Myometrial cell (primary cell): ENCODE results near the gene POGZ. TPM values are rescaled to one million over a fixed set of nuclear protein-coding genes. Genes with fewer than 3 reads are reported as not detected.

ENCODE experiments used
- total RNA-seq: library from RNA; depleted of rRNA; stranded (reverse); fragments of >200 nt; gene quantifications from 2 replicates; pipeline ENCODE4 v1.2.3, GENCODE V29; 2015

The POGZ gene, protein sequence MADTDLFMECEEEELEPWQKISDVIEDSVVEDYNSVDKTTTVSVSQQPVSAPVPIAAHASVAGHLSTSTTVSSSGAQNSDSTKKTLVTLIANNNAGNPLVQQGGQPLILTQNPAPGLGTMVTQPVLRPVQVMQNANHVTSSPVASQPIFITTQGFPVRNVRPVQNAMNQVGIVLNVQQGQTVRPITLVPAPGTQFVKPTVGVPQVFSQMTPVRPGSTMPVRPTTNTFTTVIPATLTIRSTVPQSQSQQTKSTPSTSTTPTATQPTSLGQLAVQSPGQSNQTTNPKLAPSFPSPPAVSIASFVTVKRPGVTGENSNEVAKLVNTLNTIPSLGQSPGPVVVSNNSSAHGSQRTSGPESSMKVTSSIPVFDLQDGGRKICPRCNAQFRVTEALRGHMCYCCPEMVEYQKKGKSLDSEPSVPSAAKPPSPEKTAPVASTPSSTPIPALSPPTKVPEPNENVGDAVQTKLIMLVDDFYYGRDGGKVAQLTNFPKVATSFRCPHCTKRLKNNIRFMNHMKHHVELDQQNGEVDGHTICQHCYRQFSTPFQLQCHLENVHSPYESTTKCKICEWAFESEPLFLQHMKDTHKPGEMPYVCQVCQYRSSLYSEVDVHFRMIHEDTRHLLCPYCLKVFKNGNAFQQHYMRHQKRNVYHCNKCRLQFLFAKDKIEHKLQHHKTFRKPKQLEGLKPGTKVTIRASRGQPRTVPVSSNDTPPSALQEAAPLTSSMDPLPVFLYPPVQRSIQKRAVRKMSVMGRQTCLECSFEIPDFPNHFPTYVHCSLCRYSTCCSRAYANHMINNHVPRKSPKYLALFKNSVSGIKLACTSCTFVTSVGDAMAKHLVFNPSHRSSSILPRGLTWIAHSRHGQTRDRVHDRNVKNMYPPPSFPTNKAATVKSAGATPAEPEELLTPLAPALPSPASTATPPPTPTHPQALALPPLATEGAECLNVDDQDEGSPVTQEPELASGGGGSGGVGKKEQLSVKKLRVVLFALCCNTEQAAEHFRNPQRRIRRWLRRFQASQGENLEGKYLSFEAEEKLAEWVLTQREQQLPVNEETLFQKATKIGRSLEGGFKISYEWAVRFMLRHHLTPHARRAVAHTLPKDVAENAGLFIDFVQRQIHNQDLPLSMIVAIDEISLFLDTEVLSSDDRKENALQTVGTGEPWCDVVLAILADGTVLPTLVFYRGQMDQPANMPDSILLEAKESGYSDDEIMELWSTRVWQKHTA (N-terminal part only)
- 14.7 and 15.3 TPM in 2 replicates for total RNA-seq

DNA sequence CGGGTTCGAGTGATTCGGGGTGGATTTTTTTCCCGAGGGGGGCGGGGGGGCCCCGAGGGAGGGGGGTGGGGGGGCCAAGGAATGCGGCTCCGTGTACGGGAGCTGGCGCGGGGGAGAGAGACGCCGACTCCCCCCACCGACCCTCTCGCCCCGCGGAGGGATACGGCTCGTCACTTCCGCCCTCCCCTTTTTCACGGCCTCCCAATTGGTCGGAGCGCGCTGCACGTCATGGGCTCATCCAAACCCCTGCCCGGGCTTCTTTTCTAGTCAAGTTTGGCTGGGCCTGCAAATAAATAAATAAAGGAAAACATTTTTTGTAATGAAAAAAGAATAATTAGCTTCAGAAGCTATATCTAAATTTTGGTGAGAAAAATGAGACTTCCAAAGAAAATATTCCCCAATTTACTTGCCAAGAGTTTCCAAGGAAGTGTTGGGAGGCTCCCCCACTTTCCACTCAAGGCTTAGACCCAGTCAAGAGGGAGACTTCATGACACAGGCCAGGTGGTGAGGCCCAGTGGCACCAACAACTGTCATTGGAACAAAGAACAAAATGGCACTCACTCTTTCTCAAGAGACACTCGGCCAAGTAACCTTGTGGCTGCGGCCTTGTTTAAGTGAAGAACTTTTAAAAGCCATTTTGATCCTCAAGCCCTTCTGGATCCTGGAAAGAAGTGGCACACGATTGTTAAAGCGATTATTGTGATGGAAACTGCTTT lies at the start of gene POGZ:
Gene POGZ, minus strand, starts transcription at position 164 of the 716 bp plus-strand sequence. CDS start 17,290 bp downstream, outside the sequence.

DNA sequence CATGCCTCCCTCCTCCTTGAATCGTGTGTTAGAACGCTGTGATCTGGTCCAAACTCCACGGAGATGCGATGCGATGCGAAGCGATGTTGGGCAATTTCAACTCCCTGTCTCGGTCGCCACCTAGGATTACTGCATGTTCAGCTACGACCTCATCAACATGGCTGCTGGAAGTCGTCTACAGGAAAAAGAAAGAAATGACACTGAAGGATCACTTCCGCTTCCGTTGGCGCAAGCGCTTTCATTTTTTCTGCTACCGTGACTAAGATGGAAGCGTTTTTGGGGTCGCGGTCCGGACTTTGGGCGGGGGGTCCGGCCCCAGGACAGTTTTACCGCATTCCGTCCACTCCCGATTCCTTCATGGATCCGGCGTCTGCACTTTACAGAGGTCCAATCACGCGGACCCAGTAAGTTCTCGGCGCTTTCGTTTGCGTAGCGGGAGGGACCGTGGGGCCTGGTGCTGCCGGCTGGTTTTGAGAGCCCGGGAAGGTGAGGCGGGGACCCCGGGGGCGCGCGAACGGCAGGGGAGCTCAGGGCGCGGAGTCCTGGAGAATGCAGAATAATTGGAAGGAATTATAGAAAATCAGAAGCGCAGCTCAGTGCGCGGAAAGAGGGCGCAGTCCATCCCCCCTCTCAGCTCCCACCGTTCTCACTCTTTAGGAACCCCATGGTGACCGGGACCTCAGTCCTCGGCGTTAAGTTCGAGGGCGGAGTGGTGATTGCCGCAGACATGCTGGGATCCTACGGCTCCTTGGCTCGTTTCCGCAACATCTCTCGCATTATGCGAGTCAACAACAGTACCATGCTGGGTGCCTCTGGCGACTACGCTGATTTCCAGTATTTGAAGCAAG lies 59.7 kb downstream of the POGZ start, which contains the start of gene PSMB4:
Gene PSMB4, plus strand, starts transcription at position 250 of the 848 bp plus-strand sequence. Its CDS starts 15 bp downstream, at position 265.

DNA sequence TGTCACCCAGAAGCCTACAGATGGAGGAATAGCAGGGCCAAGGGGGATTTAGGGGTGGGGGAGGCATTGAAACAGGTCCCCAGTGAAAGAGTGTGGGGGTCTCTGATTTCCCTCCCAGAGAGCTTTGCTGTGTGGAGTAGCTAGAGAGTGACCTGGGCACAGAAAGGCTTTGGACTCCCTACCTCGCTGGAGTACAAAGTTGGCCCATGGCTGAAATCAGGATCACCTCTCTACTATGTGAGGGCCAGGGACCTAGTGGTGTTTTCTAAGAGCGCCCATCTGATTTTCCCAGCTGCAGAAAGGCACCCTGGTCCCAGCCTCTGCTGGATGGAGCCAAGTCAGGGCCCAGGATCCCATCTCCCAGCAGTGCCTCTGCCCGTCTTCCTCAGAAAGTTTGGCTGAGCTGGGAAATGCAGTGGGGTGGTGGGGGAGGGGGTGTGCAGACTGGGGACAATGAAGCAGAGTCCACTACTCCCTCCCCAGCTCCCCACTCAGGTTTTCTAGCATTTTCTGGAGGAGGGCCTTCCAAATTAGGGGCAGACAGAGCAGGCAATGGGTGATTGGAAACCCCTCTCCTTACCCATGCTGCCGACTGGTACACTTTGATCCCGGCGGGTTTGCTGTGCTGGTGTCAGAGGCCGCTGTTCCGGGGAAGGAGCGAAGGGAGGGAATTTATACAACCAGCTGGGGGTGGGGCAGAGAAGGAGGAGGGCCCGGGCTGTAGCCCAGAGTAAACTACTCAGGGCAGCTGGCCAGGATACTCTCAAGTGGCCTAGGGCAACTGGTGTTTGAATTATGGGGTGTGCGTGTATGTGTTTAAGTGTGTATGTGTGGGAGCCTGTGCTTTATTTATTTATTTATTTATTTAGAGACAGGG lies 87.0 kb downstream of the POGZ start, which contains the start of gene SELENBP1:
Gene SELENBP1, minus strand, starts transcription at position 648 of the 877 bp plus-strand sequence. Its CDS starts 64 bp downstream, at position 584.

Other genes starting within 250 kb of the POGZ start
- gene PSMD4, start 204.8 kb downstream of the POGZ start, total RNA-seq, result 235 and 269 TPM in 2 replicates
- gene ZNF687, start 177.2 kb downstream of the POGZ start, total RNA-seq, result 15.1 and 24.5 TPM in 2 replicates
- gene PI4KB, start 132.1 kb downstream of the POGZ start, total RNA-seq, result 78.7 and 82.9 TPM in 2 replicates
- 49.0 and 49.4 TPM in 2 replicates for gene RFX5, start 112.2 kb downstream of the POGZ start, total RNA-seq
- gene SELENBP1, start 86.8 kb downstream of the POGZ start, total RNA-seq, result 49.6 and 53.0 TPM in 2 replicates
- 401 and 482 TPM in 2 replicates for gene PSMB4, start 59.9 kb downstream of the POGZ start, total RNA-seq
- gene CGN, start 51.9 kb upstream of the POGZ start, total RNA-seq, result not detected in 2 replicates
- gene TUFT1, start 80.8 kb upstream of the POGZ start, total RNA-seq, result 8.1 and 8.5 TPM in 2 replicates
- 13.3 and 16.0 TPM in 2 replicates for gene SNX27, start 152.6 kb upstream of the POGZ start, total RNA-seq